H1 (cell line): Measurements from ENCODE around the gene FAM9C. TPM values are rescaled to one million over a fixed set of nuclear protein-coding genes. Genes with fewer than 3 reads are reported as not detected.

Source experiments
- CTCF ChIA-PET: fragments of 300-600 bp; sonication (Branson Sonifier 250); formaldehyde crosslinking; loops from one replicate; lab custom pipeline; 2021; ENCODE audit not compliant: partially characterized antibody; lab: Charles Lee
- POLR2A ChIA-PET: fragments of 300-600 bp; sonication (Branson Sonifier 250); formaldehyde crosslinking; loops from one replicate; lab custom pipeline; 2021; ENCODE audit warnings: inconsistent platforms; ENCODE audit not compliant: partially characterized antibody; lab: Charles Lee
- DNase-seq, 2 experiments: peaks; one replicate each; pipeline versions ENCODE4 v3.0.0 to v3.0.0-alpha.2; 2010 to 2022; ENCODE audit warnings: low spot score in 2 of 2, low read depth in 1 of 2, mixed read lengths in 1 of 2
- FAIRE-seq: peaks from 2 replicates; lab custom pipeline; 2011; peaks lifted over from hg19 to GRCh38; lab: Jason Lieb, UNC
- H2AFZ ChIP-seq: 2 replicates; pipeline ENCODE4 v1.8.1; 2012; ENCODE audit warnings: low read length, inconsistent platforms
- H2AK5ac ChIP-seq: 2 replicates; pipeline ENCODE4 v1.6.1; 2013; ENCODE audit warnings: low read depth, low read length
- H2BK120ac ChIP-seq: replicated peaks from 2 replicates; pipeline ENCODE3; 2013; ENCODE audit warnings: low read depth, low read length, inconsistent platforms
- H2BK12ac ChIP-seq: 2 replicates; pipeline ENCODE4 v1.6.1; 2013; ENCODE audit warnings: low read depth, low read length
- H2BK15ac ChIP-seq: 2 replicates; pipeline ENCODE4 v1.6.1; 2013; ENCODE audit warnings: low read length
- H2BK20ac ChIP-seq: 2 replicates; pipeline ENCODE4 v1.6.1; 2013; ENCODE audit warnings: low read length
- H2BK5ac ChIP-seq: 2 replicates; pipeline ENCODE4 v1.6.1; 2013; ENCODE audit warnings: low read depth, low read length
- H3K14ac ChIP-seq: 2 replicates; pipeline ENCODE4 v1.6.1; 2013; ENCODE audit warnings: inconsistent platforms; ENCODE audit not compliant: insufficient read length
- H3K18ac ChIP-seq: 2 replicates; pipeline ENCODE4 v1.6.1; 2013; ENCODE audit warnings: low read length; ENCODE audit errors: extremely low read depth
- H3K23ac ChIP-seq: 2 replicates; pipeline ENCODE4 v1.6.1; 2013; ENCODE audit warnings: inconsistent platforms; ENCODE audit not compliant: insufficient read length
- H3K23me2 ChIP-seq: 2 replicates; pipeline ENCODE4 v1.6.1; 2013; ENCODE audit warnings: low read depth, low read length
- H3K27ac ChIP-seq: 2 replicates; pipeline ENCODE4 v1.6.1; 2011; ENCODE audit warnings: low read depth, low read length, inconsistent platforms
- H3K27me3 ChIP-seq, 4 experiments: replicated peaks in 1 of 4; 1 replicate in 1 of 4; 2 replicates in 3 of 4; pipeline versions ENCODE4 v1.6.1 to v1.8.1; 2011 to 2013; ENCODE audit warnings: low read length in 3 of 4, mild to moderate bottlenecking in 3 of 4, inconsistent platforms in 2 of 4, mixed read lengths in 2 of 4, moderate library complexity in 1 of 4; ENCODE audit not compliant: control insufficient read depth in 3 of 4, insufficient read depth in 3 of 4; ENCODE audit errors: extremely low read depth in 1 of 4
- H3K36me3 ChIP-seq, 4 experiments: 2 replicates each; pipeline versions ENCODE4 v1.6.1 to v1.8.1; 2011 to 2013; ENCODE audit warnings: mild to moderate bottlenecking in 4 of 4, low read length in 3 of 4, moderate library complexity in 2 of 4, control low read depth in 1 of 4, inconsistent platforms in 1 of 4; ENCODE audit not compliant: insufficient read depth in 4 of 4, control insufficient read depth in 2 of 4
- H3K4ac ChIP-seq: replicated peaks from 2 replicates; pipeline ENCODE3; 2013; ENCODE audit warnings: low read length, low read depth, mixed read lengths, inconsistent platforms; ENCODE audit not compliant: insufficient read length
- H3K4me1 ChIP-seq, 4 experiments: replicated peaks in 1 of 4; 1 replicate in 1 of 4; 2 replicates in 3 of 4; pipeline versions ENCODE4 v1.6.1 to v1.8.1; 2011 to 2013; ENCODE audit warnings: low read length in 3 of 4, inconsistent platforms in 2 of 4, mixed read lengths in 1 of 4; ENCODE audit not compliant: insufficient read depth in 4 of 4, control insufficient read depth in 3 of 4
- H3K4me2 ChIP-seq, 2 experiments: 2 replicates each; pipeline versions ENCODE4 v1.6.1 to v1.8.1; 2011 to 2013; ENCODE audit warnings: low read depth in 2 of 2, low read length in 2 of 2, control low read depth in 1 of 2, inconsistent platforms in 1 of 2, mild to moderate bottlenecking in 1 of 2; ENCODE audit not compliant: insufficient read depth in 1 of 2
- H3K4me3 ChIP-seq, 4 experiments: fragments of 200-600, 300-600 bp in 1 of 4; sonication (generic), shearing (Covaris generic), sonication (Bioruptor Twin) in 1 of 4; 2 replicates each; pipeline versions ENCODE4 v1.5.1 to v1.8.1; 2011 to 2016; ENCODE audit warnings: low read length in 4 of 4, low read depth in 3 of 4, control low read depth in 2 of 4, inconsistent platforms in 2 of 4, mild to moderate bottlenecking in 2 of 4, mixed read lengths in 1 of 4, moderate library complexity in 1 of 4; ENCODE audit not compliant: insufficient read depth in 2 of 4; ENCODE audit errors: extremely low read depth in 1 of 4
- H3K56ac ChIP-seq: replicated peaks from 2 replicates; pipeline ENCODE3; 2013; ENCODE audit warnings: low read depth, mild to moderate bottlenecking, mixed read lengths, low read length, inconsistent platforms; ENCODE audit not compliant: insufficient read length
- H3K79me1 ChIP-seq: 2 replicates; pipeline ENCODE4 v1.6.1; 2013; ENCODE audit warnings: low read depth, low read length, control low read depth
- H3K79me2 ChIP-seq, 2 experiments: 2 replicates each; pipeline versions ENCODE4 v1.6.1 to v1.8.1; 2012 to 2013; ENCODE audit warnings: low read length in 2 of 2, mild to moderate bottlenecking in 2 of 2, inconsistent platforms in 1 of 2; ENCODE audit not compliant: insufficient read depth in 2 of 2, control insufficient read depth in 1 of 2
- H3K9ac ChIP-seq, 4 experiments: replicated peaks in 1 of 4; 1 replicate in 1 of 4; 2 replicates in 3 of 4; pipeline versions ENCODE4 v1.6.1 to v1.8.1; 2011 to 2013; ENCODE audit warnings: low read depth in 3 of 4, low read length in 3 of 4, control low read depth in 2 of 4, mild to moderate bottlenecking in 2 of 4, moderate library complexity in 2 of 4, inconsistent platforms in 1 of 4; ENCODE audit errors: extremely low read depth in 1 of 4
- H3K9me3 ChIP-seq, 2 experiments: 2 replicates each; pipeline versions ENCODE4 v1.6.1 to v1.8.1; 2012 to 2013; ENCODE audit warnings: mild to moderate bottlenecking in 2 of 2, moderate library complexity in 2 of 2, control low read depth in 1 of 2, inconsistent platforms in 1 of 2, low read depth in 1 of 2, low read length in 1 of 2, mixed read lengths in 1 of 2; ENCODE audit not compliant: insufficient read depth in 2 of 2
- H4K20me1 ChIP-seq, 2 experiments: replicated peaks in 1 of 2; 2 replicates each; pipeline versions ENCODE3 to v1.8.1; 2011 to 2013; ENCODE audit warnings: inconsistent platforms in 2 of 2, low read length in 2 of 2, mild to moderate bottlenecking in 1 of 2; ENCODE audit not compliant: insufficient read depth in 2 of 2, control insufficient read depth in 1 of 2
- H4K5ac ChIP-seq: 2 replicates; pipeline ENCODE4 v1.6.1; 2013; ENCODE audit warnings: low read length, low read depth, mixed read lengths, inconsistent platforms; ENCODE audit not compliant: insufficient read length
- H4K8ac ChIP-seq: 2 replicates; pipeline ENCODE4 v1.8.0; 2013; ENCODE audit warnings: mild to moderate bottlenecking, moderate library complexity, low read length, inconsistent platforms; ENCODE audit not compliant: insufficient read depth; ENCODE audit errors: extremely low read depth
- H4K91ac ChIP-seq: replicated peaks from 2 replicates; pipeline ENCODE3; 2013; ENCODE audit warnings: low read length, mixed read lengths, inconsistent platforms; ENCODE audit not compliant: insufficient read length
- ATF2 ChIP-seq: IDR thresholded peaks from 2 replicates; pipeline ENCODE4 v1.6.1; 2012; ENCODE audit warnings: low read length, inconsistent platforms
- BRCA1 ChIP-seq: IDR thresholded peaks from 2 replicates; pipeline ENCODE4 v1.6.1; 2012; ENCODE audit warnings: low read depth, low read length, improper control_type of control experiment
- EGR1 ChIP-seq: IDR thresholded peaks from 2 replicates; pipeline ENCODE4 v1.6.1; 2011; ENCODE audit warnings: low read depth, low read length, borderline replicate concordance
- JUN ChIP-seq: IDR thresholded peaks from 2 replicates; pipeline ENCODE4 v1.6.1; 2011; ENCODE audit warnings: low read depth, mild to moderate bottlenecking, improper control_type of control experiment, low read length
- KDM5A ChIP-seq: fragments of 200-600 bp; IDR thresholded peaks from 2 replicates; pipeline ENCODE4 v1.7.1; 2012; ENCODE audit warnings: mild to moderate bottlenecking, low read length, inconsistent platforms, mixed read lengths
- MAFK ChIP-seq: IDR thresholded peaks from 2 replicates; pipeline ENCODE4 v1.6.1; 2012; ENCODE audit warnings: low read depth, mild to moderate bottlenecking, improper control_type of control experiment, low read length
- POU5F1 ChIP-seq: IDR thresholded peaks from 2 replicates; pipeline ENCODE4 v1.6.1; 2011; ENCODE audit warnings: low read depth, mild to moderate bottlenecking, low read length, moderate library complexity
- RAD21 ChIP-seq, 2 experiments: IDR thresholded peaks in 1 of 2; conservative IDR thresholded peaks in 1 of 2; 2 replicates each; pipeline ENCODE4 v1.6.1; 2011; ENCODE audit warnings: low read depth in 2 of 2, low read length in 2 of 2, improper control_type of control experiment in 1 of 2, inconsistent platforms in 1 of 2, mild to moderate bottlenecking in 1 of 2, moderate library complexity in 1 of 2
- RNF2 ChIP-seq: fragments of 200-900, 300-1000 bp; sonication (generic); IDR thresholded peaks from 2 replicates; pipeline ENCODE4 v1.7.1; 2016; ENCODE audit warnings: borderline replicate concordance, low read depth, mild to moderate bottlenecking, antibody characterized with exemption, low read length; ENCODE audit not compliant: poor library complexity, severe bottlenecking; ENCODE audit errors: missing control alignments
- SP2 ChIP-seq: IDR thresholded peaks from 2 replicates; pipeline ENCODE4 v1.6.1; 2012; ENCODE audit warnings: mild to moderate bottlenecking, low read length, inconsistent platforms
- TAF7 ChIP-seq: optimal IDR thresholded peaks from 2 replicates; pipeline ENCODE3; 2011; ENCODE audit warnings: low read depth, mild to moderate bottlenecking, inconsistent platforms, low read length, moderate library complexity, borderline replicate concordance
- YY1 ChIP-seq: IDR thresholded peaks from 2 replicates; pipeline ENCODE4 v1.6.1; 2011; ENCODE audit warnings: low read depth, mild to moderate bottlenecking, low read length
- WGBS, 2 experiments: shearing (Covaris generic) in 1 of 2; methylation state at CpG; one replicate each; pipeline versions ENCODE4 v1.1.6 to v1.1.7; 2013 to 2015; ENCODE audit warnings: low lambda C conversion rate in 2 of 2, mixed read lengths in 2 of 2, inconsistent platforms in 1 of 2, low coverage in 1 of 2, missing lambda C conversion rate in 1 of 2; ENCODE audit not compliant: insufficient replicate concordance in 2 of 2, insufficient coverage in 1 of 2, insufficient read length in 1 of 2; ENCODE audit errors: extremely low coverage in 1 of 2, missing lambda C conversion rate in 1 of 2; 5-methylcytosine and 5-hydroxymethylcytosine counted together
- polyA plus RNA-seq, 7 experiments: library from polyadenylated mRNA; depleted of rRNA in 3 of 7; stranded (reverse) in 5 of 7; unstranded in 2 of 7; fragments of >200 nt in 5 of 7; fragments of 200-250 nt in 2 of 7; gene quantifications; 1 replicate in 5 of 7; 2 replicates in 1 of 7; 4 replicates in 1 of 7; pipeline versions ENCODE4 v1.2.1 to v1.2.3, GENCODE V29; 2011 to 2013; ENCODE audit warnings: missing spikeins in 2 of 7, mixed read lengths in 2 of 7
- total RNA-seq: library from RNA; stranded (reverse); fragmentation: NEBNext Ultra II Directional; extraction: Animal tissue kit (Norgen Biotek cat#: 25700); gene quantifications from 2 replicates; pipeline ENCODE4 v1.2.1, GENCODE V29; 2021

The FAM9C gene
- total and polyA plus RNA-seq, 2 of the 8 experiments (the other 6 are each of a cell fraction or from before 2014, with no cell fraction given), result not detected

GRCh38 chrX:13022926-13023325, 21.5 kb downstream of the FAM9C start:
- H3K27me3 ChIP-seq, result no peaks in the 10 kb centered on the region
- CTCF ChIA-PET, result interaction anchor here (0.7 to 1.2 kb wide), 3 partner anchors 11 to 1346 kb away, joined by 3 read pairs; no protein-coding TSS in a partner anchor
- no peak overlapping the region for H2AFZ ChIP-seq
- no peak overlapping the region for H3K4me2 ChIP-seq
- peaks cover 0 to 4% (median 0%) of the 10 kb centered on the region in 4 experiments; a peak in 2 of 7 replicates for H3K4me1 ChIP-seq
- no peak overlapping the region for H3K56ac ChIP-seq
- H3K14ac ChIP-seq, result no peak overlapping the region
- no peak overlapping the region; the same call in 1 of the 2 replicates for H3K18ac ChIP-seq
- no peak overlapping the region for H4K5ac ChIP-seq
- DNase-seq (no peak), FAIRE-seq (no peak)
- no peak overlapping the region for H2BK120ac ChIP-seq
- no peaks in the 10 kb centered on the region; the same call in 1 of the 2 replicates for H3K23me2 ChIP-seq
- no peak overlapping the region for H2BK5ac ChIP-seq
- 50% methylated on average over 2 of the region's 2 CpGs; no CpG with 5 or more reads in 1 of the 2 experiments for WGBS, 2 experiments
- H3K36me3 ChIP-seq, result no peaks in the 10 kb centered on the region
- H2BK12ac ChIP-seq, result 0 out of 2 replicates have a peak overlapping the region, but pooled peaks have one; percentile 9
- no peak overlapping the region for H4K91ac ChIP-seq
- H3K79me2 ChIP-seq, result no peaks in the 10 kb centered on the region
- H4K20me1 ChIP-seq, result no peaks in the 10 kb centered on the region
- no peak overlapping the region for H3K27ac ChIP-seq
- POLR2A ChIA-PET, result interaction anchor here (0.6 kb wide), 1 partner anchor 44 kb away, joined by 5 read pairs; no protein-coding TSS in a partner anchor
- H3K23ac ChIP-seq, result no peak overlapping the region
- H2BK15ac ChIP-seq, result no peak overlapping the region
- no peak overlapping the region for H3K4ac ChIP-seq
- no peaks in the 10 kb centered on the region for H3K79me1 ChIP-seq
- no peak overlapping the region for H2AK5ac ChIP-seq
- H3K9ac ChIP-seq, result no peak overlapping the region
- H4K8ac ChIP-seq, result no peak overlapping the region
- H3K9me3 ChIP-seq, result no peaks in the 10 kb centered on the region
- no peak overlapping the region for H3K4me3 ChIP-seq
- no peak overlapping the region for H2BK20ac ChIP-seq
- no peak for TF ChIP-seq JUN
- TF ChIP-seq EGR1, result no peak
- no peak for TF ChIP-seq BRCA1
- no peak for TF ChIP-seq YY1
- no peak for TF ChIP-seq RAD21 (IDR thresholded peaks at IDR 0.05 in 1 of 2, conservative IDR thresholded peaks at IDR 0.05 in 1 of 2; ENCODE audit: low read depth in 2 of 2, low read length in 2 of 2)
- no peak for TF ChIP-seq ATF2
- TF ChIP-seq SP2, result no peak
- TF ChIP-seq RNF2, result no peak
- no peak for TF ChIP-seq TAF7
- TF ChIP-seq POU5F1, result no peak
- no peak for TF ChIP-seq KDM5A
- no peak for TF ChIP-seq MAFK
